HG02571 (cell line): Measurements from ENCODE around the gene TSSK6.
"Not testable (repeated sequence)": the region's sequence is repeated elsewhere in the genome, so short reads cannot be mapped to it uniquely, and the experiment has no call there.

ENCODE experiments used
- ATAC-seq: cut with Tn5 transposase; IDR thresholded peaks from one replicate; pipeline ENCODE4 v1.9.1; 2021; ENCODE audit warnings: mild to moderate bottlenecking, moderate library complexity; ENCODE audit not compliant: unreplicated experiment

TSSK6 gene

GRCh38 chr19:19488875-19489690 is 26.3 kb downstream of the TSSK6 start:
- ATAC-seq = no peak

- no peak for ATAC-seq
Measured at GRCh38 chr19:19487950-19488874, 27.1 kb downstream of the TSSK6 start.

GRCh38 chr19:19487077-19487949 is 28.0 kb downstream of the TSSK6 start:
- ATAC-seq = no peak

- ATAC-seq = no peak
Measured at GRCh38 chr19:19486343-19487076, 28.8 kb downstream of the TSSK6 start.

GRCh38 chr19:19485998-19486290 is 29.4 kb downstream of the TSSK6 start:
- no peak for ATAC-seq

GRCh38 chr19:19485161-19485997 is 30.0 kb downstream of the TSSK6 start:
- no peak for ATAC-seq

GRCh38 chr19:19482809-19483596 is 32.3 kb downstream of the TSSK6 start:
- no peak for ATAC-seq

GRCh38 chr19:19480688-19481087 is 34.7 kb downstream of the TSSK6 start:
- ATAC-seq = no peak

- ATAC-seq = no peak
Measured at GRCh38 chr19:19477705-19478383, 37.5 kb downstream of the TSSK6 start.

- ATAC-seq = no peak
Measured at GRCh38 chr19:19475849-19476828, 39.2 kb downstream of the TSSK6 start.

GRCh38 chr19:19475015-19475765 is 40.2 kb downstream of the TSSK6 start:
- no peak for ATAC-seq

- not testable (repeated sequence) for ATAC-seq
Measured at GRCh38 chr19:19472106-19472505, 43.2 kb downstream of the TSSK6 start.

GRCh38 chr19:19471682-19472081 is 43.7 kb downstream of the TSSK6 start:
- no peak for ATAC-seq

GRCh38 chr19:19470579-19470978 is 44.8 kb downstream of the TSSK6 start:
- ATAC-seq = no peak

GRCh38 chr19:19468424-19469050 is 46.8 kb downstream of the TSSK6 start:
- ATAC-seq = no peak

GRCh38 chr19:19466201-19466600 is 49.1 kb downstream of the TSSK6 start:
- ATAC-seq = no peak
